Osteoblast (primary cell): Measurements from ENCODE around the gene CALHM1. TPM values are rescaled to one million over a fixed set of nuclear protein-coding genes. Genes with fewer than 3 reads are reported as not detected.
A peak's percentile ranks its signal among the peaks of the same experiment; 100 is the strongest.

Experiments used
- DNase-seq: peaks from one replicate; pipeline ENCODE4 v3.0.0; 2011; ENCODE audit warnings: low spot score, mixed read lengths; ENCODE audit not compliant: insufficient read length; ENCODE audit errors: missing footprints
- H2AFZ ChIP-seq: 2 replicates; pipeline ENCODE4 v1.6.0; 2011; ENCODE audit warnings: mild to moderate bottlenecking, low read length
- H3K27ac ChIP-seq: 2 replicates; pipeline ENCODE4 v1.5.1; 2011; ENCODE audit warnings: mild to moderate bottlenecking, low read depth, low read length, moderate library complexity
- H3K27me3 ChIP-seq: 2 replicates; pipeline ENCODE4 v1.6.0; 2012; ENCODE audit warnings: mild to moderate bottlenecking, control low read depth, inconsistent platforms, low read length, moderate library complexity; ENCODE audit not compliant: insufficient read depth
- H3K36me3 ChIP-seq: 2 replicates; pipeline ENCODE4 v1.5.1; 2011; ENCODE audit warnings: mild to moderate bottlenecking, low read length, control low read depth, moderate library complexity; ENCODE audit not compliant: insufficient read depth
- H3K4me1 ChIP-seq: 2 replicates; pipeline ENCODE4 v1.5.1; 2011; ENCODE audit warnings: mild to moderate bottlenecking, low read length, control low read depth, moderate library complexity; ENCODE audit not compliant: insufficient read depth
- H3K4me2 ChIP-seq: 2 replicates; pipeline ENCODE4 v1.6.0; 2011; ENCODE audit warnings: mild to moderate bottlenecking, low read length; ENCODE audit not compliant: insufficient read depth
- H3K4me3 ChIP-seq: fragments of 200-600 bp; sonication (generic); 3 replicates; pipeline ENCODE4 v1.5.1; 2012; ENCODE audit warnings: mild to moderate bottlenecking, low read length, inconsistent platforms; ENCODE audit not compliant: insufficient read depth
- H3K79me2 ChIP-seq: 2 replicates; pipeline ENCODE4 v1.6.0; 2012; ENCODE audit warnings: mild to moderate bottlenecking, low read length, control low read depth, inconsistent platforms; ENCODE audit not compliant: insufficient read depth
- H3K9me3 ChIP-seq: 2 replicates; pipeline ENCODE4 v1.5.1; 2011; ENCODE audit warnings: low read depth, low read length, control low read depth
- H4K20me1 ChIP-seq: 2 replicates; pipeline ENCODE4 v1.6.0; 2012; ENCODE audit warnings: mild to moderate bottlenecking, low read length, control low read depth; ENCODE audit not compliant: insufficient read depth
- total RNA-seq: library from RNA; depleted of rRNA; stranded (reverse); fragments of >200 nt; gene quantifications from 2 replicates; pipeline ENCODE4 v1.2.3, GENCODE V29; 2012
- TF ChIP-seq, protein P1 (sequence below): IDR thresholded peaks from 2 replicates; pipeline ENCODE4 v1.5.1; 2011; ENCODE audit warnings: mild to moderate bottlenecking, low read depth, low read length, moderate library complexity; ENCODE audit errors: extremely low read depth

The CALHM1 gene
- total RNA-seq, 1 donor: not detected

DNA sequence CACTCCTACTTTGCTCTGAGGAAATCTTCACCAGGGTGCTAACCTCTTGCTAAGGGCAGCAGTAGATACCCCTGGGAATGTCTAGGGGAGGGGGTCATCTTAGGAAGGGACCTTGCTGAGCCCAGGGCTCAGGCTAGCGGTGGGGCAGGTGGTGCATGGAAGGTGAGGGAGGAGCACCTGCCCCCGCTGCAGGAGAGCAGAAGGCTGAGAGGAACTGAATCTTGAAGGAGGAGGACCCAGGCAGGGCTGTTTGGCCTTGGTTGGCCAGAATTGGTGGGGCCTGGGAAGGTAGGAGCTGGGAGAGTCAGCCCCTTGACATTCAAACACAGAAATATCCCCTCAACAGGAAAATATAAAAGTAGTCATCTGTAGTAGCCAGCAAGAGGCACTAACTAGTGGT is 13.3 kb upstream of the CALHM1 start:
- no peaks in the 10 kb centered on the region for H3K79me2 ChIP-seq
- H3K4me1 ChIP-seq: no peaks in the 10 kb centered on the region
- no peaks in the 10 kb centered on the region for H4K20me1 ChIP-seq
- no peak overlapping the region for H3K27ac ChIP-seq
- no peaks in the 10 kb centered on the region for H3K9me3 ChIP-seq
- no peak overlapping the region for H3K4me3 ChIP-seq
- H2AFZ ChIP-seq: no peak overlapping the region
- H3K36me3 ChIP-seq: no peaks in the 10 kb centered on the region
- TF ChIP-seq, protein P1, sequence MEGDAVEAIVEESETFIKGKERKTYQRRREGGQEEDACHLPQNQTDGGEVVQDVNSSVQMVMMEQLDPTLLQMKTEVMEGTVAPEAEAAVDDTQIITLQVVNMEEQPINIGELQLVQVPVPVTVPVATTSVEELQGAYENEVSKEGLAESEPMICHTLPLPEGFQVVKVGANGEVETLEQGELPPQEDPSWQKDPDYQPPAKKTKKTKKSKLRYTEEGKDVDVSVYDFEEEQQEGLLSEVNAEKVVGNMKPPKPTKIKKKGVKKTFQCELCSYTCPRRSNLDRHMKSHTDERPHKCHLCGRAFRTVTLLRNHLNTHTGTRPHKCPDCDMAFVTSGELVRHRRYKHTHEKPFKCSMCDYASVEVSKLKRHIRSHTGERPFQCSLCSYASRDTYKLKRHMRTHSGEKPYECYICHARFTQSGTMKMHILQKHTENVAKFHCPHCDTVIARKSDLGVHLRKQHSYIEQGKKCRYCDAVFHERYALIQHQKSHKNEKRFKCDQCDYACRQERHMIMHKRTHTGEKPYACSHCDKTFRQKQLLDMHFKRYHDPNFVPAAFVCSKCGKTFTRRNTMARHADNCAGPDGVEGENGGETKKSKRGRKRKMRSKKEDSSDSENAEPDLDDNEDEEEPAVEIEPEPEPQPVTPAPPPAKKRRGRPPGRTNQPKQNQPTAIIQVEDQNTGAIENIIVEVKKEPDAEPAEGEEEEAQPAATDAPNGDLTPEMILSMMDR: no peak
- no peak overlapping the region for H3K4me2 ChIP-seq
- peak; percentile 1 for DNase-seq
- no peaks in the 10 kb centered on the region for H3K27me3 ChIP-seq

DNA sequence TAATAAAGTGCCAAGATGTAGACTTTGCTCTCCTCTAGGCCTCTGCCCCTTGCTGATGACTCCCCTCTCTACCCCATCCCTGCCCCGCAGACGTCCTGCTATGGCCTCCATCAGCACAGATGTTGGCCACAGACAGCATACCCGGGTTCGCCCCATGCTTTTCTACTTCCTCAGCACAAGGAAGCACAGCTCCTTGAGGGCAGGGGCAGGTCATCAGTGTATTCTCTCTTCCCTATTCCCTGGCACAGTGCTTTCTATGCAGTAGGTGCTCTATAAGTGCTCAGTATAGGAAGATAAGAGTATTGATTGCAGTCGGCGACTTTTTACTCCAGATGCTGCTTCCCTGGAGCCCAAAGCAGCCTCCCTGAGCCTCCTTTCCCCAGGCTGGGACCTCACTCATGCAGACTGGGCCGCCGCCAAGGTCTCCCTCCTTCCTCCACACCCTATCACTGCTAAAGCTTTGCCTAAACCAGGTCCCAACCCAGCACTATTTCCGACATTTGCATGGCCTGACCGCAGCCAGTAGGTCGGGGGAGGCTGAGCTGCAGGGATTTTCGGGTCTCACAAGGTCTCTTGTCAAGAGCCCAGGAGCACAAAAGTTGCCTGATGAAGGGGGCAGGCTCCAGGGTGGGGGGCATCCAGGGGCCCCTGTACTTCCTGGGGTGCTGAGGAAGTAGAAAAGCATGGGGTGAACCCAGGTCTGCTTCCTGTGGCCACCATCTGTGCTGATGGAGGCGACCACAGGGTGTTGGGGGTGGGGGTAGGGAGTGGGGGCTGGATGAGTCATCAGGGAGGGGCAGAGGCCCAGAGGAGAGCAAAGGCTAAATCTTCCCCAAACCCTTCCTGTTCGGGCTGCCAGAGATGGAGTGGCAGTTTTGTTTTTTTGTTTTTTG is 12.3 kb upstream of the CALHM1 start:
- DNase-seq: peak; percentile 45
- H3K27me3 ChIP-seq: no peaks in the 10 kb centered on the region
- H3K9me3 ChIP-seq: no peaks in the 10 kb centered on the region
- H3K79me2 ChIP-seq: no peaks in the 10 kb centered on the region
- H3K36me3 ChIP-seq: no peaks in the 10 kb centered on the region
- peak overlapping the region; percentile 20 for H2AFZ ChIP-seq
- no peaks in the 10 kb centered on the region for H3K4me1 ChIP-seq
- H3K27ac ChIP-seq: no peak overlapping the region
- H4K20me1 ChIP-seq: no peaks in the 10 kb centered on the region
- H3K4me2 ChIP-seq: no peak overlapping the region
- TF ChIP-seq, protein P1: no peak
- no peak overlapping the region for H3K4me3 ChIP-seq

DNA sequence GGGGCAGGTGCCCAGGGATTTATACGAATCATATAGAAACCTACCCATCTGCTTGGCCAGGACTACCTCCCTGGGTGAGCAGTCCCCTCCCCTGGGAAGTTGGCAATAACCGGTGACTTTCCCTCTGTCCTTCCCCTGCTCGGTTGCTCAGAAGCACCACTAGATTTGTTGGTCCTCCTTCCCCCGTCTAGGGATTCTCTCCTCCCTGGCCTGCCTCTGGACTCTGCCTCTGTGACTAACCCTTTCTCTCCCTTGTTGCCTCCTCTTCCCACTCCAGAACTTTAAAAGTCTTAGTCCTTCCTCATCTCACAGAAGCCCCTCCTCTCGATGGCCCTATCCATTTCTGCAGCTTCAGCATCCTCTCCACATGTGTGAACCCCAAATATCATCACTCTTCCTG is 10.5 kb upstream of the CALHM1 start:
- Histone ChIP-seq H4K20me1 (no peaks in the 10 kb centered on the region), H3K4me3 (no peak overlapping the region), H3K27ac (no peak overlapping the region), H3K36me3 (no peaks in the 10 kb centered on the region), H3K4me2 (no peak overlapping the region), H3K27me3 (no peaks in the 10 kb centered on the region), H2AFZ (no peak overlapping the region), H3K4me1 (no peaks in the 10 kb centered on the region), H3K9me3 (no peaks in the 10 kb centered on the region), H3K79me2 (no peaks in the 10 kb centered on the region)
- peak; percentile 43 for DNase-seq
- TF ChIP-seq, protein P1: no peak

DNA sequence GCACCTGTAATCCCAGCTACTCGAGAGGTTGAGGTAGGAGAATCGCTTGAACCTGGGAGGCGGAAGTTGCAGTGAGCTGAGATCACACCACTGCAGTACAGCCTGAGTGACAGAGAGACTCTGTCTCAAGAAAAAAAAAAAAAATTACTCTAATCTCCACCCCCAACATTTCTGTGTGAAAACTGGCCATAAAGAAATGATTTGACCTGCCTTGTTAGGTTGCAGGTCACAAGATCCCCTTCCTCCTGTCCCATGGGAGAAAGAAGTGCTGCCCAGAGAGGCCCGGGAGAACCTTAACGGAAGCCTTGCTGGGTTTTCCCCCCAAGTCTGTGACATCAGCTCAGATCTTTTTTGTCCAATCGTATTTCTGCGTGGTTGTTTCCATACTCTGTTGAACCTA is 8.7 kb upstream of the CALHM1 start:
- H2AFZ ChIP-seq: no peak overlapping the region
- no peak overlapping the region for H3K4me2 ChIP-seq
- H3K4me1 ChIP-seq: no peaks in the 10 kb centered on the region
- H3K79me2 ChIP-seq: no peaks in the 10 kb centered on the region
- no peaks in the 10 kb centered on the region for H3K9me3 ChIP-seq
- TF ChIP-seq, protein P1: no peak
- H3K4me3 ChIP-seq: no peak overlapping the region
- peak; percentile 23 for DNase-seq
- no peak overlapping the region for H3K27ac ChIP-seq
- no peaks in the 10 kb centered on the region for H3K36me3 ChIP-seq
- no peaks in the 10 kb centered on the region for H3K27me3 ChIP-seq
- H4K20me1 ChIP-seq: no peaks in the 10 kb centered on the region
